Smooth muscle cell (in vitro differentiated cells): ENCODE results near the gene KLHL21. TPM values are rescaled to one million over a fixed set of nuclear protein-coding genes. Genes with fewer than 3 reads are reported as not detected.

ENCODE experiments used
- DNase-seq: peaks from one replicate; lab custom pipeline; 2025; ENCODE audit not compliant: unreplicated experiment; lab: John Stamatoyannopoulos, UW
- H2AFZ ChIP-seq: fragments of 200-600 bp; sonication (generic); 2 replicates; pipeline ENCODE4 v1.6.0; 2016; ENCODE audit warnings: antibody characterized with exemption, low read depth, mild to moderate bottlenecking
- H3F3A ChIP-seq: fragments of 200-600 bp; sonication (generic); 2 replicates; pipeline ENCODE4 v1.6.0; 2017; ENCODE audit warnings: antibody characterized with exemption, low read depth
- H3K27ac ChIP-seq: fragments of 200-600 bp; sonication (generic); 2 replicates; pipeline ENCODE4 v1.5.1; 2016; ENCODE audit warnings: low read depth, mild to moderate bottlenecking
- H3K27me3 ChIP-seq: fragments of 200-600 bp; sonication (generic); 2 replicates; pipeline ENCODE4 v1.6.1; 2016; ENCODE audit warnings: low read depth, mild to moderate bottlenecking
- H3K36me3 ChIP-seq: fragments of 200-600 bp; sonication (generic); 2 replicates; pipeline ENCODE4 v1.5.1; 2016; ENCODE audit warnings: low read depth
- H3K4me1 ChIP-seq: fragments of 200-600 bp; sonication (generic); 2 replicates; pipeline ENCODE4 v1.5.1; 2016; ENCODE audit warnings: low read depth
- H3K4me2 ChIP-seq: fragments of 200-600 bp; sonication (generic); 2 replicates; pipeline ENCODE4 v1.6.0; 2016; ENCODE audit warnings: mild to moderate bottlenecking
- H3K4me3 ChIP-seq: fragments of 200-600 bp; sonication (generic); 2 replicates; pipeline ENCODE4 v1.5.1; 2016; ENCODE audit warnings: mild to moderate bottlenecking
- H3K79me2 ChIP-seq: fragments of 200-600 bp; sonication (generic); 2 replicates; pipeline ENCODE4 v1.6.0; 2016; ENCODE audit warnings: low read depth, mild to moderate bottlenecking
- H3K9ac ChIP-seq: fragments of 200-600 bp; sonication (generic); 2 replicates; pipeline ENCODE4 v1.6.0; 2016; ENCODE audit warnings: low read depth
- H3K9me3 ChIP-seq: fragments of 200-600 bp; sonication (generic); replicated peaks from 2 replicates; pipeline ENCODE4 v1.5.1; 2016; ENCODE audit warnings: low read depth
- H4K20me1 ChIP-seq: fragments of 200-600 bp; sonication (generic); 2 replicates; pipeline ENCODE4 v1.6.0; 2016; ENCODE audit warnings: low read depth
- WGBS: methylation state at CpG from one replicate; pipeline ENCODE4 v1.1.7; 2016; ENCODE audit warnings: low lambda C conversion rate; 5-methylcytosine and 5-hydroxymethylcytosine counted together
- polyA plus RNA-seq: library from polyadenylated mRNA; unstranded; fragments of >200 nt; fragmentation: Nextera tagmentation; extraction: Ambion mirVana; gene quantifications from 2 replicates; pipeline ENCODE4 v1.2.1, GENCODE V29; 2016
- total RNA-seq: library from RNA; depleted of rRNA; stranded (reverse); fragments of >200 nt; gene quantifications from 2 replicates; pipeline ENCODE4 v1.2.3, GENCODE V29; 2014
- TF ChIP-seq, protein P1 (sequence below): fragments of 200-600 bp; sonication (generic); IDR thresholded peaks from 2 replicates; pipeline ENCODE4 v1.5.1; 2017; ENCODE audit warnings: borderline replicate concordance, mild to moderate bottlenecking, antibody characterized with exemption; ENCODE audit not compliant: insufficient read depth, poor library complexity, severe bottlenecking

KLHL21 gene
- total and polyA plus RNA-seq, 2 experiments from 2014 or later, result 12.6 to 13.2 TPM

DNA sequence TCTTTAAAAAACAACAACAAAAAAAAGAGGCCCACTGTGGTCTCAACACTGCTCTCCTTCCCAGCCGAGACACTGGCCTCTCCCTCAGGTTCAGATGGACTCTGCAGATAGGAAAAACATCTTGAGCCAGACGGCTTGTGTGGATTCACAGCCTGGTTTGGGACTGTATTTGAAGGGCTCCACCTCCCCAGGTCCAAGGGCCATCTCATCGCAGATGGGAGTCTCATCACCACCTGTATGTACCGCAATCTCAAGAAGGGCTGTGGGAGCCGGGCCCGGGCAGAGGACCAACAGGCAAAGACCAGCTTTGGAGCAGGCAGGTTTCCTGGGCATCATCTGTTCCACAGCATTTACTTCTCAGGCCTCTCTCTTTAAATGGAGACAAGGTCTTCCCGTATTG, 12.6 kb downstream of the KLHL21 start:
- WGBS, result 96% methylated on average over 7 of the region's 7 CpGs

DNA sequence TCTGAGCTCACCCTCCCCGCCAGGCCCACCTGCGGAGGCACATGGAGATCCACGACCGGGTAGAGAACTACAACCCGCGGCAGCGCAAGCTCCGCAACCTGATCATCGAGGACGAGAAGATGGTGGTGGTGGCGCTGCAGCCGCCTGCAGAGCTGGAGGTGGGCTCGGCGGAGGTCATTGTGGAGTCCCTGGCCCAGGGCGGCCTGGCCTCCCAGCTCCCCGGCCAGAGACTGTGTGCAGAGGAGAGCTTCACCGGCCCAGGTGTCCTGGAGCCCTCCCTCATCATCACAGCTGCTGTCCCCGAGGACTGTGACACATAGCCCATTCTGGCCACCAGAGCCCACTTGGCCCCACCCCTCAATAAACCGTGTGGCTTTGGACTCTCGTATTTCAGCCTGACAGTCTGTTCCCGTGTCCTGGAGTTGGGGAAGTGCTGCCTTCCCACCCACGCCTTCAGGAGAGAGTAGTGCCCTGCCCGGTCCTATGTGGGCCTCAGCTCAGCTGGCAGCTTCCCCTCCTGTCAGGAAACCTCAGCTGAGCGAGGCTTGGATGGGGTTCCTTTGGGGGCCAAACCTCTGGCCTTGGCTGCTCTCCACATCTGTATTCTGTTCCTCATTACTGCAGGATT, 13.7 kb downstream of the KLHL21 start:
- Histone ChIP-seq H3K9me3 (no peaks in the 10 kb centered on the region), H3K4me3 (no peak overlapping the region), H3K79me2 (no peaks in the 10 kb centered on the region), H3K4me1 (no peaks in the 10 kb centered on the region), H4K20me1 (peaks cover 30% of the 10 kb centered on the region), H2AFZ (no peak overlapping the region), H3K9ac (no peak overlapping the region), H3K27me3 (no peaks in the 10 kb centered on the region), H3K27ac (no peak overlapping the region), H3K36me3 (no peaks in the 10 kb centered on the region), H3K4me2 (no peak overlapping the region), H3F3A (no peaks in the 10 kb centered on the region)
- WGBS, result 86% methylated on average over 24 of the region's 24 CpGs
- DNase-seq, result no peak
- TF ChIP-seq, protein P1, sequence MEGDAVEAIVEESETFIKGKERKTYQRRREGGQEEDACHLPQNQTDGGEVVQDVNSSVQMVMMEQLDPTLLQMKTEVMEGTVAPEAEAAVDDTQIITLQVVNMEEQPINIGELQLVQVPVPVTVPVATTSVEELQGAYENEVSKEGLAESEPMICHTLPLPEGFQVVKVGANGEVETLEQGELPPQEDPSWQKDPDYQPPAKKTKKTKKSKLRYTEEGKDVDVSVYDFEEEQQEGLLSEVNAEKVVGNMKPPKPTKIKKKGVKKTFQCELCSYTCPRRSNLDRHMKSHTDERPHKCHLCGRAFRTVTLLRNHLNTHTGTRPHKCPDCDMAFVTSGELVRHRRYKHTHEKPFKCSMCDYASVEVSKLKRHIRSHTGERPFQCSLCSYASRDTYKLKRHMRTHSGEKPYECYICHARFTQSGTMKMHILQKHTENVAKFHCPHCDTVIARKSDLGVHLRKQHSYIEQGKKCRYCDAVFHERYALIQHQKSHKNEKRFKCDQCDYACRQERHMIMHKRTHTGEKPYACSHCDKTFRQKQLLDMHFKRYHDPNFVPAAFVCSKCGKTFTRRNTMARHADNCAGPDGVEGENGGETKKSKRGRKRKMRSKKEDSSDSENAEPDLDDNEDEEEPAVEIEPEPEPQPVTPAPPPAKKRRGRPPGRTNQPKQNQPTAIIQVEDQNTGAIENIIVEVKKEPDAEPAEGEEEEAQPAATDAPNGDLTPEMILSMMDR, result no peak

More for the DNA sequence above, 12.6 kb downstream of the KLHL21 start:
- Histone ChIP-seq H3K4me1 (no peaks in the 10 kb centered on the region), H3K79me2 (no peaks in the 10 kb centered on the region), H4K20me1 (peaks cover 35% of the 10 kb centered on the region), H3K9me3 (no peaks in the 10 kb centered on the region), H3K4me2 (no peak overlapping the region), H3K27me3 (no peaks in the 10 kb centered on the region), H3K27ac (no peak overlapping the region), H3K4me3 (no peak overlapping the region), H3K9ac (no peak overlapping the region), H2AFZ (no peak overlapping the region), H3K36me3 (no peaks in the 10 kb centered on the region), H3F3A (no peaks in the 10 kb centered on the region)
- TF ChIP-seq, protein P1, result no peak
- no peak for DNase-seq

DNA sequence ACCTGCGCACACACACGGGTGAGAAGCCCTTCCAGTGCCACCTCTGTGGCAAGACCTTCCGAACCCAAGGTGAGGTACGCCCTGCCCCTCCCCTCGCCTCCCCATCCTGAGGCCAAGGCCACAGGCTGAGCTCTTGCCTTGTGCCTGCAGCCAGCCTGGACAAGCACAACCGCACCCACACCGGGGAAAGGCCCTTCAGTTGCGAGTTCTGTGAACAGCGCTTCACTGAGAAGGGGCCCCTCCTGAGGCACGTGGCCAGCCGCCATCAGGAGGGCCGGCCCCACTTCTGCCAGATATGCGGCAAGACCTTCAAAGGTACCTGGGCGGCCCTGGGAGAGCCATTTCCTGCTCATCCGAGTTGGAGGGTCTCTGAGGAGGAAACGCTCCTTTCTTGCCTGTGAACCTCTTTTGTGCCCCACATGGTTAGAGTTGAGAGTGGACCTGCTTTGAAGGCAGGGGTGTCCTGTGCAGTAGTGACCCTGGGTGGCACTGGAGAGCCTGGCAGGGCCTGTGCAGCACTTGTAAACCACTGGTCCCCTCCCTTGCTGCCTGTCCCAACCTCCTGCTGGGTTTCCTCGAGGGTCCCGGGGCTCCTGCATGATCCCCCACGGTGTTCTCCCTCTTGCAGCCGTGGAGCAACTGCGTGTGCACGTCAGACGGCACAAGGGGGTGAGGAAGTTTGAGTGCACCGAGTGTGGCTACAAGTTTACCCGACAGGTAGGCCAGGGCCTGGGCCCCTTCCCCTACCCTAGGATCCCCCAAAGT, 14.4 kb downstream of the KLHL21 start:
- no peak overlapping the region for H2AFZ ChIP-seq
- no peak overlapping the region for H3K27ac ChIP-seq
- no peaks in the 10 kb centered on the region for H3K27me3 ChIP-seq
- H3K4me2 ChIP-seq, result no peak overlapping the region
- TF ChIP-seq, protein P1, result no peak
- DNase-seq, result no peak
- no peaks in the 10 kb centered on the region for H3K4me1 ChIP-seq
- no peak overlapping the region for H3K9ac ChIP-seq
- 91% methylated on average over 25 of the region's 25 CpGs for WGBS
- H3F3A ChIP-seq, result no peaks in the 10 kb centered on the region
- no peaks in the 10 kb centered on the region for H3K36me3 ChIP-seq
- no peaks in the 10 kb centered on the region for H3K79me2 ChIP-seq
- H3K9me3 ChIP-seq, result no peaks in the 10 kb centered on the region
- no peak overlapping the region for H3K4me3 ChIP-seq
- peaks cover 23% of the 10 kb centered on the region for H4K20me1 ChIP-seq
